Left ventricle myocardium inferior (tissue), 1 donor: ENCODE results near the gene YWHAQ. TPM values are rescaled to one million over a fixed set of nuclear protein-coding genes. Genes with fewer than 3 reads are reported as not detected.
"Not testable (repeated sequence)": the region's sequence is repeated elsewhere in the genome, so short reads cannot be mapped to it uniquely, and the experiment has no call there.

Experiments used
- DNase-seq: peaks from one replicate; pipeline ENCODE4 v3.0.0-alpha.2; 2020
- H3K27ac ChIP-seq: fragments of 200-600 bp; replicated peaks from 2 replicates; pipeline ENCODE4 v1.8.0; 2021
- H3K27me3 ChIP-seq: fragments of 200-600 bp; 2 replicates; pipeline ENCODE4 v1.8.0; 2021; ENCODE audit warnings: low read depth
- H3K36me3 ChIP-seq: fragments of 200-600 bp; 2 replicates; pipeline ENCODE4 v1.8.0; 2021
- H3K4me1 ChIP-seq: fragments of 200-600 bp; 2 replicates; pipeline ENCODE4 v1.8.0; 2021
- H3K4me3 ChIP-seq: fragments of 200-600 bp; 2 replicates; pipeline ENCODE4 v1.8.0; 2021; ENCODE audit warnings: mild to moderate bottlenecking, moderate library complexity
- H3K9me3 ChIP-seq: fragments of 200-600 bp; replicated peaks from 2 replicates; pipeline ENCODE4 v1.8.0; 2021
- intact Hi-C: fragments of 100-400 bp; cut with micrococcal nuclease; formaldehyde crosslinking; loops from one replicate; pipeline ENCODE4 v1.11.0; 2022
- total RNA-seq: library from RNA; stranded (reverse); fragmentation: NEBNext Ultra II Directional; extraction: Animal tissue kit (Norgen Biotek cat#: 25700); gene quantifications from one replicate; pipeline ENCODE4 v1.2.1, GENCODE V29; 2021
- TF ChIP-seq, protein P1 (sequence below): fragments of 200-600 bp; IDR thresholded peaks from 2 replicates; pipeline ENCODE4 v1.8.0; 2021; ENCODE audit warnings: antibody characterized with exemption, mild to moderate bottlenecking, borderline replicate concordance
- donor health status: DM: no; HTN: yes; CAD: no; lungs with severe emphysema.

YWHAQ gene
- total RNA-seq, 1 donor from 2014 or later = 178 TPM

DNA sequence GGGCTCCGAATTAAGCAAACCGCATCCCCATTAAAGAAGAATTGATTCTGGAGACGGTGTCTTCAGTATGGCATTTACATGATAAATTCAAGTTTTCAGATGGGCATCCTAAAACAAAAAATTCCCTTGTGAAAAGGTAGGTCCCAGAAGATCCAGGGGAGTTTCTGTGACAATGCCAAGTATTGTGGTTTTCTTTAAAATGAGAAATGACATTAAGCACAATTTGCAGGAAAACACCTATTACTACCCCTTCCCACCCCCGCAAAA is 689 bp upstream of the YWHAQ start:
- Histone ChIP-seq H3K4me3 (peak overlapping the region; percentile 94), H3K36me3 (peaks cover 16% of the 10 kb centered on the region), H3K4me1 (peaks cover 59% of the 10 kb centered on the region), H3K27me3 (no peaks in the 10 kb centered on the region), H3K9me3 (no peaks in the 10 kb centered on the region), H3K27ac (peak overlapping the region; percentile 98)
- intact Hi-C loops = no loop called here
- DNase-seq = no peak
- TF ChIP-seq, protein P1, sequence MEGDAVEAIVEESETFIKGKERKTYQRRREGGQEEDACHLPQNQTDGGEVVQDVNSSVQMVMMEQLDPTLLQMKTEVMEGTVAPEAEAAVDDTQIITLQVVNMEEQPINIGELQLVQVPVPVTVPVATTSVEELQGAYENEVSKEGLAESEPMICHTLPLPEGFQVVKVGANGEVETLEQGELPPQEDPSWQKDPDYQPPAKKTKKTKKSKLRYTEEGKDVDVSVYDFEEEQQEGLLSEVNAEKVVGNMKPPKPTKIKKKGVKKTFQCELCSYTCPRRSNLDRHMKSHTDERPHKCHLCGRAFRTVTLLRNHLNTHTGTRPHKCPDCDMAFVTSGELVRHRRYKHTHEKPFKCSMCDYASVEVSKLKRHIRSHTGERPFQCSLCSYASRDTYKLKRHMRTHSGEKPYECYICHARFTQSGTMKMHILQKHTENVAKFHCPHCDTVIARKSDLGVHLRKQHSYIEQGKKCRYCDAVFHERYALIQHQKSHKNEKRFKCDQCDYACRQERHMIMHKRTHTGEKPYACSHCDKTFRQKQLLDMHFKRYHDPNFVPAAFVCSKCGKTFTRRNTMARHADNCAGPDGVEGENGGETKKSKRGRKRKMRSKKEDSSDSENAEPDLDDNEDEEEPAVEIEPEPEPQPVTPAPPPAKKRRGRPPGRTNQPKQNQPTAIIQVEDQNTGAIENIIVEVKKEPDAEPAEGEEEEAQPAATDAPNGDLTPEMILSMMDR = no peak

DNA sequence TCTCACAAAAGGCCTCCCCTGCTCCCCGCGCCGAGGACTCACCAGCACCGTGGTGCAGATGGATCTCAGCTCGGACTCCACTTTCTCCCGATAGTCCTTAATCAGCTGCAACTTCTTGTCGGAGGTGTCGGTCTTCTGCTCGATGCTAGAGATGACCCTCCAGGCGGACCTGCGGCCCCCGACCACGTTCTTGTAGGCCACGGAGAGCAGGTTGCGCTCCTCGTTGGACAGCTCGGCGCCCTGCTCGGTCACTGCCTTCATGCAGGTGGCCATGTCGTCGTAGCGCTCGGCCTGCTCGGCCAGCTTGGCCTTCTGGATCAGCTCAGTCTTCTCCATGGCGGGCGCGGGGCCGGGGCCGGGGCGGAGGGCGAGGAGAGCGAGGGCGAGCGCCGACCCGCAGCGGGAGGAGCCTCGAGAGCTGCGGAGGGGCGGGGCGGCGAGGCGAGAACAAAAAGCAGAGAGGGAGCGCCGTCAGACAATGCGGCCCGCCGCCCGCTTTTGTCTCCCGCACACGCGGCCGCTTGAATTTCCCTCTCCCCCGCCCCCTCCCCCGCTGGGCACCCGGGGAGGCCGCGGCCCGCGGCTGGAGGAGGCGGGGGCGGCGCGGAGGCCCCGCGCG is 571 bp downstream of the YWHAQ start:
- peak; percentile 82 for DNase-seq
- Histone ChIP-seq H3K27me3 (no peaks in the 10 kb centered on the region), H3K27ac (peak overlapping the region; percentile 98), H3K4me3 (peak overlapping the region; percentile 94), H3K9me3 (no peaks in the 10 kb centered on the region), H3K36me3 (peaks cover 18% of the 10 kb centered on the region), H3K4me1 (peaks cover 72% of the 10 kb centered on the region)
- TF ChIP-seq, protein P1 = no peak
- intact Hi-C loops = no loop called here

DNA sequence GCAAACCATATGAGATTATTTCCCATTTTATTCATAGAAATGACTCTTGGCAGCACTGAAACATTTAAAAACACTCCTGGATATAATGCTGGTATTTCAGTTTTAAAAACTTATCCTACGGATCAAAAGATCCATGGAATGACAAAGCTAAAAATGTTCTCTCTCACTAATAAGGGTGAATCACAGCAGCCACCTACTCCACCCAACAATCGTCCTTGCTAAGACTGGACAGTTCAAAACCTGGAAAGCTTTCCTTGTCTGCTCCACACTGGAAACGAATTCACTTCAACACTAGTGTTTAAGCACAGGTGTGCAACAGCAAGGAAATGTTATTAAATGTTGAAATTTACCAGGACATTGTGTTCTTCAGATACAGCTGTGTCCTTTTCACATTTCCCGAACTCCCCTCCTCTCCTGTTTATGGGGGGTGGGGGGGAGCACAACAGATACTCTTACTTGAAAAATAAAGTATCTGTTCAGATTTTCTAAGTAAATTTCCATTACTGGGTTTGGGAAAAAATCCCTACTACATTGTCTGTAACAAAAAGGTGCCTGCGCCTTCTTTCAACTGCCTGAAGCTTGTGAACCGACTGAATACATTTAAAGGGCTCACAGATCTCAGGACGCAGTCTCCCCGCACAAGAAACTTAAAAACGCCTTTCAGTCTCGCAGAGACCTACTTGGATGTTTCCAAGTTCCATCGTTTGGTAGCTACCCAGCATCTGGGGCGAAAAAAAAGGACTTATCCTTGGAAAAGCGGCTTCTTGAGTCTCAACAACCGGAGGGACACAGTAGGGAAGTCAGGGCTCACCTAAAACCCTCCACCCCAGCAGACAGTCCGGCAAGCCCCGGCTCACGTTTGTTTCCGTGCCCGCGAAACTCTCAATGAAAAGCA is 1.3 kb downstream of the YWHAQ start:
- H3K27ac ChIP-seq = peak overlapping the region; percentile 98
- H3K4me3 ChIP-seq = peak overlapping the region; percentile 94
- no peaks in the 10 kb centered on the region for H3K27me3 ChIP-seq
- peaks cover 79% of the 10 kb centered on the region for H3K4me1 ChIP-seq
- TF ChIP-seq, protein P1 = no peak
- no peaks in the 10 kb centered on the region for H3K9me3 ChIP-seq
- peaks cover 18% of the 10 kb centered on the region for H3K36me3 ChIP-seq
- DNase-seq = no peak
- intact Hi-C loops = no loop called here

DNA sequence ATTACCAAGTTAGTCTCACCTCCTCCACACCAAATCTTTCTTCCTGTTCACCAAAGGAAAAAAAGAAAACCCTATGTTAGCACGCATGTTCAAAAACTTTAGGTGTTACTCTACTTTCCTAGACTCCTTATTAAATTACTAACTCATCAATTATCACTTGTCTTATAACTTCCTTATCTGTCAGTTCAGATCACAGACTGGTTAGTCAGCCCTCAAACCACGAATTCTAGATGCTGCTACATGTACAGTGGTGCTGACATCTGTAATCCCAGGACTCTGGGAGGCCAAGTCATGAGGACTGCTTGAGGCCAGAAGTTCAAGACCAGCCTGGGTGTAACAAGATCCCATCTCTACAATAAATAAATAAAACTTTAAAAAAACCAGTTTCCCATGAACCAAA is 3.5 kb downstream of the YWHAQ start:
- Histone ChIP-seq H3K27me3 (no peaks in the 10 kb centered on the region), H3K4me1 (peaks cover 92% of the 10 kb centered on the region), H3K27ac (no peak overlapping the region), H3K36me3 (peaks cover 26% of the 10 kb centered on the region), H3K9me3 (no peaks in the 10 kb centered on the region), H3K4me3 (peak overlapping the region; percentile 94)
- intact Hi-C loops = no loop called here
- DNase-seq = no peak
- TF ChIP-seq, protein P1 = no peak

DNA sequence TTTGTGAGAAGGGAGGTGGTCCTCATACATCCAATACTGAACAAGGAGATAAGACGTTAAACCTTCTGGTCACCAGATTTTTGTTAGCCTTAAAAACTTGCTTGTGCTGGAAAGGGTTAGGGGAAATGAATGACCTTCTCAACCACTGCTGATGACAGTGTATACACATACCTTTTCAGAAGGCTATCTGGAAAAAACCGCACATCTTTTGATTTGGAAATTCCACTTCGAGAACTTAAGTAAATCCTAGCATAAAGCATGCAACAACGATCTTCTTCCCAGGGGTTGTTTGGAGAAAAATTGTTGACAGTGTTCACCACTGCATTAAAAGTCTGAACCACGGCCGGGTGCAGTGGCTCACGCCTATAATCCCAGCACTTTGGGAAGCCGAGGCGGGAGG is 7.6 kb downstream of the YWHAQ start:
- Histone ChIP-seq H3K27me3 (no peaks in the 10 kb centered on the region), H3K36me3 (peaks cover 23% of the 10 kb centered on the region), H3K4me3 (no peak overlapping the region), H3K27ac (no peak overlapping the region), H3K9me3 (no peaks in the 10 kb centered on the region), H3K4me1 (peaks cover 89% of the 10 kb centered on the region)
- TF ChIP-seq, protein P1 = no peak
- no peak for DNase-seq
- intact Hi-C loops = no loop called here

DNA sequence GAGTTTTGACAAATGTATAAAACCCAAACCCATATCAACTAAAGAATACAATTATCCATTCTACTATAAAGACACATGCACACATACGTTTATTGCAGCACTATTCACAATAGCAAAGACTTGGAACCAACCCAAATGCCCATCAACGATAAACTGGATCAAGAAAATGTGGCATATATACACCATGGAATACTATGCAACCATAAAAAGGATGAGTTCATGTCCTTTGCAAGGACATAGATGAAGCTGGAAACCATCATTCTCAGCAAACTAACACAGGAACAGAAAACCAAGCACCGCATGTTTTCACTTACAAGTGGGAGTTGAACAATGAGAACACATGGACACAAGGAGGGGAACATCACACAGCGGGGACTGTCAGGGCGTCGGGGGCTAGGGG is 9.1 kb downstream of the YWHAQ start:
- H3K27me3 ChIP-seq, intact Hi-C loops, H3K27ac ChIP-seq, H3K9me3 ChIP-seq, DNase-seq, H3K4me3 ChIP-seq: not testable (repeated sequence)
- Histone ChIP-seq H3K36me3 (peaks cover 16% of the 10 kb centered on the region), H3K4me1 (peaks cover 86% of the 10 kb centered on the region)
